H1 (cell line): ENCODE results near the gene PSMC3. TPM values are rescaled to one million over a fixed set of nuclear protein-coding genes. Genes with fewer than 3 reads are reported as not detected.

Experiments
- CTCF ChIA-PET: fragments of 300-600 bp; sonication (Branson Sonifier 250); formaldehyde crosslinking; loops from one replicate; lab custom pipeline; 2021; ENCODE audit not compliant: partially characterized antibody; lab: Charles Lee
- POLR2A ChIA-PET: fragments of 300-600 bp; sonication (Branson Sonifier 250); formaldehyde crosslinking; loops from one replicate; lab custom pipeline; 2021; ENCODE audit warnings: inconsistent platforms; ENCODE audit not compliant: partially characterized antibody; lab: Charles Lee
- DNase-seq, 2 experiments: peaks; one replicate each; pipeline versions ENCODE4 v3.0.0 to v3.0.0-alpha.2; 2010 to 2022; ENCODE audit warnings: low spot score in 2 of 2, low read depth in 1 of 2, mixed read lengths in 1 of 2
- FAIRE-seq: peaks from 2 replicates; lab custom pipeline; 2011; peaks lifted over from hg19 to GRCh38; lab: Jason Lieb, UNC
- H2AFZ ChIP-seq: 2 replicates; pipeline ENCODE4 v1.8.1; 2012; ENCODE audit warnings: low read length, inconsistent platforms
- H2AK5ac ChIP-seq: 2 replicates; pipeline ENCODE4 v1.6.1; 2013; ENCODE audit warnings: low read depth, low read length
- H2BK120ac ChIP-seq: replicated peaks from 2 replicates; pipeline ENCODE3; 2013; ENCODE audit warnings: low read depth, low read length, inconsistent platforms
- H2BK12ac ChIP-seq: 2 replicates; pipeline ENCODE4 v1.6.1; 2013; ENCODE audit warnings: low read depth, low read length
- H2BK15ac ChIP-seq: 2 replicates; pipeline ENCODE4 v1.6.1; 2013; ENCODE audit warnings: low read length
- H2BK20ac ChIP-seq: 2 replicates; pipeline ENCODE4 v1.6.1; 2013; ENCODE audit warnings: low read length
- H2BK5ac ChIP-seq: 2 replicates; pipeline ENCODE4 v1.6.1; 2013; ENCODE audit warnings: low read depth, low read length
- H3K14ac ChIP-seq: 2 replicates; pipeline ENCODE4 v1.6.1; 2013; ENCODE audit warnings: inconsistent platforms; ENCODE audit not compliant: insufficient read length
- H3K18ac ChIP-seq: 2 replicates; pipeline ENCODE4 v1.6.1; 2013; ENCODE audit warnings: low read length; ENCODE audit errors: extremely low read depth
- H3K23ac ChIP-seq: 2 replicates; pipeline ENCODE4 v1.6.1; 2013; ENCODE audit warnings: inconsistent platforms; ENCODE audit not compliant: insufficient read length
- H3K23me2 ChIP-seq: 2 replicates; pipeline ENCODE4 v1.6.1; 2013; ENCODE audit warnings: low read depth, low read length
- H3K27ac ChIP-seq: 2 replicates; pipeline ENCODE4 v1.6.1; 2011; ENCODE audit warnings: low read depth, low read length, inconsistent platforms
- H3K27me3 ChIP-seq, 4 experiments: replicated peaks in 1 of 4; 1 replicate in 1 of 4; 2 replicates in 3 of 4; pipeline versions ENCODE4 v1.6.1 to v1.8.1; 2011 to 2013; ENCODE audit warnings: low read length in 3 of 4, mild to moderate bottlenecking in 3 of 4, inconsistent platforms in 2 of 4, mixed read lengths in 2 of 4, moderate library complexity in 1 of 4; ENCODE audit not compliant: control insufficient read depth in 3 of 4, insufficient read depth in 3 of 4; ENCODE audit errors: extremely low read depth in 1 of 4
- H3K36me3 ChIP-seq, 4 experiments: 2 replicates each; pipeline versions ENCODE4 v1.6.1 to v1.8.1; 2011 to 2013; ENCODE audit warnings: mild to moderate bottlenecking in 4 of 4, low read length in 3 of 4, moderate library complexity in 2 of 4, control low read depth in 1 of 4, inconsistent platforms in 1 of 4; ENCODE audit not compliant: insufficient read depth in 4 of 4, control insufficient read depth in 2 of 4
- H3K4ac ChIP-seq: replicated peaks from 2 replicates; pipeline ENCODE3; 2013; ENCODE audit warnings: low read length, low read depth, mixed read lengths, inconsistent platforms; ENCODE audit not compliant: insufficient read length
- H3K4me1 ChIP-seq, 4 experiments: replicated peaks in 1 of 4; 1 replicate in 1 of 4; 2 replicates in 3 of 4; pipeline versions ENCODE4 v1.6.1 to v1.8.1; 2011 to 2013; ENCODE audit warnings: low read length in 3 of 4, inconsistent platforms in 2 of 4, mixed read lengths in 1 of 4; ENCODE audit not compliant: insufficient read depth in 4 of 4, control insufficient read depth in 3 of 4
- H3K4me2 ChIP-seq, 2 experiments: 2 replicates each; pipeline versions ENCODE4 v1.6.1 to v1.8.1; 2011 to 2013; ENCODE audit warnings: low read depth in 2 of 2, low read length in 2 of 2, control low read depth in 1 of 2, inconsistent platforms in 1 of 2, mild to moderate bottlenecking in 1 of 2; ENCODE audit not compliant: insufficient read depth in 1 of 2
- H3K4me3 ChIP-seq, 4 experiments: fragments of 200-600, 300-600 bp in 1 of 4; sonication (generic), shearing (Covaris generic), sonication (Bioruptor Twin) in 1 of 4; 2 replicates each; pipeline versions ENCODE4 v1.5.1 to v1.8.1; 2011 to 2016; ENCODE audit warnings: low read length in 4 of 4, low read depth in 3 of 4, control low read depth in 2 of 4, inconsistent platforms in 2 of 4, mild to moderate bottlenecking in 2 of 4, mixed read lengths in 1 of 4, moderate library complexity in 1 of 4; ENCODE audit not compliant: insufficient read depth in 2 of 4; ENCODE audit errors: extremely low read depth in 1 of 4
- H3K56ac ChIP-seq: replicated peaks from 2 replicates; pipeline ENCODE3; 2013; ENCODE audit warnings: low read depth, mild to moderate bottlenecking, mixed read lengths, low read length, inconsistent platforms; ENCODE audit not compliant: insufficient read length
- H3K79me1 ChIP-seq: 2 replicates; pipeline ENCODE4 v1.6.1; 2013; ENCODE audit warnings: low read depth, low read length, control low read depth
- H3K79me2 ChIP-seq, 2 experiments: 2 replicates each; pipeline versions ENCODE4 v1.6.1 to v1.8.1; 2012 to 2013; ENCODE audit warnings: low read length in 2 of 2, mild to moderate bottlenecking in 2 of 2, inconsistent platforms in 1 of 2; ENCODE audit not compliant: insufficient read depth in 2 of 2, control insufficient read depth in 1 of 2
- H3K9ac ChIP-seq, 4 experiments: replicated peaks in 1 of 4; 1 replicate in 1 of 4; 2 replicates in 3 of 4; pipeline versions ENCODE4 v1.6.1 to v1.8.1; 2011 to 2013; ENCODE audit warnings: low read depth in 3 of 4, low read length in 3 of 4, control low read depth in 2 of 4, mild to moderate bottlenecking in 2 of 4, moderate library complexity in 2 of 4, inconsistent platforms in 1 of 4; ENCODE audit errors: extremely low read depth in 1 of 4
- H3K9me3 ChIP-seq, 2 experiments: 2 replicates each; pipeline versions ENCODE4 v1.6.1 to v1.8.1; 2012 to 2013; ENCODE audit warnings: mild to moderate bottlenecking in 2 of 2, moderate library complexity in 2 of 2, control low read depth in 1 of 2, inconsistent platforms in 1 of 2, low read depth in 1 of 2, low read length in 1 of 2, mixed read lengths in 1 of 2; ENCODE audit not compliant: insufficient read depth in 2 of 2
- H4K20me1 ChIP-seq, 2 experiments: replicated peaks in 1 of 2; 2 replicates each; pipeline versions ENCODE3 to v1.8.1; 2011 to 2013; ENCODE audit warnings: inconsistent platforms in 2 of 2, low read length in 2 of 2, mild to moderate bottlenecking in 1 of 2; ENCODE audit not compliant: insufficient read depth in 2 of 2, control insufficient read depth in 1 of 2
- H4K5ac ChIP-seq: 2 replicates; pipeline ENCODE4 v1.6.1; 2013; ENCODE audit warnings: low read length, low read depth, mixed read lengths, inconsistent platforms; ENCODE audit not compliant: insufficient read length
- H4K8ac ChIP-seq: 2 replicates; pipeline ENCODE4 v1.8.0; 2013; ENCODE audit warnings: mild to moderate bottlenecking, moderate library complexity, low read length, inconsistent platforms; ENCODE audit not compliant: insufficient read depth; ENCODE audit errors: extremely low read depth
- H4K91ac ChIP-seq: replicated peaks from 2 replicates; pipeline ENCODE3; 2013; ENCODE audit warnings: low read length, mixed read lengths, inconsistent platforms; ENCODE audit not compliant: insufficient read length
- NANOG ChIP-seq: IDR thresholded peaks from 2 replicates; pipeline ENCODE4 v1.6.1; 2011; ENCODE audit warnings: low read length, low read depth, mild to moderate bottlenecking, inconsistent platforms; ENCODE audit not compliant: insufficient read depth, poor library complexity, severe bottlenecking
- POU5F1 ChIP-seq: IDR thresholded peaks from 2 replicates; pipeline ENCODE4 v1.6.1; 2011; ENCODE audit warnings: low read depth, mild to moderate bottlenecking, low read length, moderate library complexity
- SP2 ChIP-seq: IDR thresholded peaks from 2 replicates; pipeline ENCODE4 v1.6.1; 2012; ENCODE audit warnings: mild to moderate bottlenecking, low read length, inconsistent platforms
- SUZ12 ChIP-seq: fragments of 200-600 bp; sonication (generic); IDR thresholded peaks from 2 replicates; pipeline ENCODE4 v1.6.1; 2012; ENCODE audit warnings: mild to moderate bottlenecking, inconsistent platforms, low read length, moderate library complexity, mixed read lengths
- WGBS, 2 experiments: shearing (Covaris generic) in 1 of 2; methylation state at CpG; one replicate each; pipeline versions ENCODE4 v1.1.6 to v1.1.7; 2013 to 2015; ENCODE audit warnings: low lambda C conversion rate in 2 of 2, mixed read lengths in 2 of 2, inconsistent platforms in 1 of 2, low coverage in 1 of 2, missing lambda C conversion rate in 1 of 2; ENCODE audit not compliant: insufficient replicate concordance in 2 of 2, insufficient coverage in 1 of 2, insufficient read length in 1 of 2; ENCODE audit errors: extremely low coverage in 1 of 2, missing lambda C conversion rate in 1 of 2; 5-methylcytosine and 5-hydroxymethylcytosine counted together
- polyA plus RNA-seq, 7 experiments: library from polyadenylated mRNA; depleted of rRNA in 3 of 7; stranded (reverse) in 5 of 7; unstranded in 2 of 7; fragments of >200 nt in 5 of 7; fragments of 200-250 nt in 2 of 7; gene quantifications; 1 replicate in 5 of 7; 2 replicates in 1 of 7; 4 replicates in 1 of 7; pipeline versions ENCODE4 v1.2.1 to v1.2.3, GENCODE V29; 2011 to 2013; ENCODE audit warnings: missing spikeins in 2 of 7, mixed read lengths in 2 of 7
- total RNA-seq: library from RNA; stranded (reverse); fragmentation: NEBNext Ultra II Directional; extraction: Animal tissue kit (Norgen Biotek cat#: 25700); gene quantifications from 2 replicates; pipeline ENCODE4 v1.2.1, GENCODE V29; 2021
- TF ChIP-seq, protein P1 (sequence below): IDR thresholded peaks from 2 replicates; pipeline ENCODE4 v1.6.1; 2012; ENCODE audit warnings: inconsistent platforms

The PSMC3 gene
- total and polyA plus RNA-seq, 2 of the 8 experiments (the other 6 are each of a cell fraction or from before 2014, with no cell fraction given), result 105 to 160 TPM

DNA sequence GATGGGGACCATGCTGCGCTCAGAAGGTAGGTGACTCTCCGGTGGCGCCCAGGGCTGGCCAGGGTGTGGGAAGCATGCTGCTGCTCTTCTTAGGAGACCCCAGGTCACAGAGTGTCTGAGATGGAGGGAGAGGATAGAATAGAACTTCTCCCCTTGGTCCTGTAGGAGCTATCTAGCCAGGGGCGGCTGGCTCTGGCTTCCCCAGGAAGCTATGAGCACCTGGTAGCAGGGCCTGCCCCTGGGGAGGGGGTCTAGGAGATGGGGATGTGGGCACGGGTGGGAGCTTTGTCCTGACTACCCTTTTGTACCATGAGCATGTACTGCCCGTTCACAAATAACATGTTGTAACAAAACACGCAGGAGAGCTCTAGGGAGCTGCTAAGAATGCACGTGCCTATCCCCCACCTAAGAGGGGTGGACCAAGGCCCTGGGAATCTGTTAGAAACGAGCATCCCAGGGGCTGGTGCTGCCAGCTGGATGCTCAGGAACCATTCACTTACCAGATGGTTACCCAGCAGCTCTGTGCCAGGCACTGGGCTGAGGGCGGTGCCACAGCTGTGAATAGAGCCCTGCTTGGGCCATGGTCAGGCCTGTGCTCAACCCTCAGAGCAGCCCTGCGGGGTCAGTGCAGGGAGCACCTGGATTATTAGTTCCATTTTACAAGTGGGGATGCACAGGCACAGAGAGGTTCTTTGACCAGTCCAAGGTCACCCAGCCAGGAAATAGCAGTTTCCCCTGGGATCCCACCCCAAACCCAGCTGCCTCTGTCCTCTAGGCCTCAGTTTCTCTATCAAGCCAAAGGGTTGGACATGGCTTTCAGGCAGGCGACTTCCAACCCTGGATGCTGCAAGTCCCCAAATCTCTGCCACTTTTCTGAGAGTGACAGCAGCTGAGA is 15.6 kb downstream of the PSMC3 start:
- Histone ChIP-seq H3K4me3 (no peak overlapping the region), H3K23ac (no peak overlapping the region), H3K14ac (no peak overlapping the region), H4K20me1 (peaks cover 0 to 6% of the 10 kb centered on the region in 2 experiments), H3K23me2 (peaks cover 11% of the 10 kb centered on the region), H2BK15ac (no peak overlapping the region), H4K8ac (no peak overlapping the region), H3K27ac (no peak overlapping the region), H4K5ac (no peak overlapping the region), H3K4me1 (peaks cover 5 to 13% (median 9%) of the 10 kb centered on the region in 4 experiments), H3K4me2 (no peak overlapping the region), H3K36me3 (peaks cover 0 to 2% (median 0%) of the 10 kb centered on the region in 4 experiments; a peak in 2 of 8 replicates), H3K56ac (no peak overlapping the region), H2BK120ac (no peak overlapping the region), H2AFZ (no peak overlapping the region)
- WGBS, 2 experiments, result 90% methylated on average over 12 of the region's 12 CpGs; no CpG with 5 or more reads in 1 of the 2 experiments
- DNase-seq, result no peak
- CTCF ChIA-PET, result interaction anchor here (0.7 to 6.2 kb wide), 20 partner anchors 15 to 196 kb away, joined by 3 to 59 read pairs (median 3); partner anchors contain the start of genes DDB2 and PSMC3
- POLR2A ChIA-PET, result interaction anchor here (0.8 to 12.8 kb wide), 7 partner anchors 7 to 351 kb away, joined by 3 to 140 read pairs (median 4); partner anchors contain the start of genes MTCH2 and PSMC3
- TF ChIP-seq, protein P1, sequence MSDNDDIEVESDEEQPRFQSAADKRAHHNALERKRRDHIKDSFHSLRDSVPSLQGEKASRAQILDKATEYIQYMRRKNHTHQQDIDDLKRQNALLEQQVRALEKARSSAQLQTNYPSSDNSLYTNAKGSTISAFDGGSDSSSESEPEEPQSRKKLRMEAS, result no peak
- TF ChIP-seq SUZ12 (no peak), NANOG (no peak), POU5F1 (no peak), SP2 (no peak)
- TF ChIP-seq, all 59 proteins: peak for 0
- no peak overlapping the region for H3K4ac ChIP-seq
- no peak overlapping the region for H2BK20ac ChIP-seq
- H2BK5ac ChIP-seq, result no peak overlapping the region
- no peak overlapping the region for H4K91ac ChIP-seq
- no peaks in the 10 kb centered on the region; a peak in 1 of 4 replicates for H3K79me2 ChIP-seq
- no peak overlapping the region for H3K9ac ChIP-seq
- no peak overlapping the region for H3K18ac ChIP-seq
- H2BK12ac ChIP-seq, result no peak overlapping the region
- H3K9me3 ChIP-seq, result no peaks in the 10 kb centered on the region
- no peaks in the 10 kb centered on the region for H3K27me3 ChIP-seq
- no peaks in the 10 kb centered on the region for H3K79me1 ChIP-seq
- H2AK5ac ChIP-seq, result no peak overlapping the region
- no peak for FAIRE-seq
